ENCODE measurements around the gene EFTUD2.

Gene EFTUD2

GRCh38 chr17:44914148-44914547 is 14.9 kb upstream of the EFTUD2 start:
- Histone ChIP-seq H3K36me3 (ENCODE audit: control insufficient read depth in 2 of 2, insufficient read depth in 1 of 2, low read length in 2 of 2) (no peaks in the 10 kb centered on the region), H3K9me3 (ENCODE audit: control insufficient read depth, insufficient read depth, low read depth, low read length) (no peaks in the 10 kb centered on the region), H3K27ac (ENCODE audit: extremely low read depth, low read depth, low read length) (no peak overlapping the region), H3K4me3 (ENCODE audit: low read depth, low read length) (no peak overlapping the region), H3K4me1 (ENCODE audit: control insufficient read depth, insufficient read depth, low read length) (no peaks in the 10 kb centered on the region; the same call in 1 of the 2 replicates)
- ChIA-PET CTCF (interaction anchor here (1.2 to 5.8 kb wide), 3 partner anchors 13 to 184 kb away, joined by 3 to 47 read pairs (median 12); partner anchors contain the start of gene EFTUD2), POLR2A (no interaction called here)
- TF ChIP-seq ZNF530 (tag by site-specific recombination; IDR thresholded peaks at IDR 0.05; ENCODE audit: low read depth) (no peak), SALL2 (tag by site-specific recombination; IDR thresholded peaks at IDR 0.05; ENCODE audit: borderline replicate concordance) (no peak), ZBTB1 (tag by site-specific recombination; IDR thresholded peaks at IDR 0.05) (no peak), ZNF843 (tag by site-specific recombination; IDR thresholded peaks at IDR 0.05) (no peak), ZXDB (tag by site-specific recombination; IDR thresholded peaks at IDR 0.05) (no peak), ZNF514 (tag by site-specific recombination; IDR thresholded peaks at IDR 0.05) (no peak), ZNF248 (tag by site-specific recombination; IDR thresholded peaks at IDR 0.05) (no peak), ZFP41 (tag by site-specific recombination; IDR thresholded peaks at IDR 0.05; ENCODE audit: borderline replicate concordance) (no peak), ZNF266 (tag by site-specific recombination; IDR thresholded peaks at IDR 0.05; ENCODE audit: low read depth) (no peak), ZNF785 (tag by site-specific recombination; IDR thresholded peaks at IDR 0.05) (no peak), ZNF324 (tag by site-specific recombination; IDR thresholded peaks at IDR 0.05) (no peak)

GRCh38 chr17:44913676-44914075 is 14.4 kb upstream of the EFTUD2 start:
- Histone ChIP-seq H3K4me1 (ENCODE audit: control insufficient read depth, insufficient read depth, low read length) (no peaks in the 10 kb centered on the region; the same call in 1 of the 2 replicates), H3K27ac (ENCODE audit: extremely low read depth, low read depth, low read length) (no peak overlapping the region), H3K9me3 (ENCODE audit: control insufficient read depth, insufficient read depth, low read depth, low read length) (no peaks in the 10 kb centered on the region), H3K4me3 (ENCODE audit: low read depth, low read length) (no peak overlapping the region), H3K36me3 (ENCODE audit: control insufficient read depth in 2 of 2, insufficient read depth in 1 of 2, low read length in 2 of 2) (no peaks in the 10 kb centered on the region)
- TF ChIP-seq ZNF366 (tag by site-specific recombination; conservative IDR thresholded peaks at IDR 0.05) (0 out of 2 replicates have a peak, but pooled peaks have one; percentile 17), BCL6B (tag by site-specific recombination; IDR thresholded peaks at IDR 0.05) (no peak)
- ChIA-PET POLR2A (interaction anchor here (1.0 kb wide), 1 partner anchor 15 kb away, joined by 4 read pairs; the partner anchor contains the start of gene EFTUD2), CTCF (interaction anchor here (0.6 to 5.8 kb wide), 6 partner anchors 13 to 222 kb away, joined by 3 to 47 read pairs (median 6); partner anchors contain the start of genes ACBD4 and EFTUD2)

- ChIA-PET CTCF (interaction anchor here (0.6 to 5.8 kb wide), 14 partner anchors 12 to 316 kb away, joined by 3 to 47 read pairs (median 4); partner anchors contain the start of genes ACBD4 and EFTUD2), POLR2A (interaction anchor here (0.6 to 1.0 kb wide), 2 partner anchors 12 to 14 kb away, joined by 3 to 4 read pairs; partner anchors contain the start of gene EFTUD2)
- H3K4me3 ChIP-seq (ENCODE audit: low read depth, low read length), result no peak overlapping the region
- TF ChIP-seq KLF7 (tag by site-specific recombination; IDR thresholded peaks at IDR 0.05; ENCODE audit: borderline replicate concordance) (no peak), ZNF600 (tag by site-specific recombination; IDR thresholded peaks at IDR 0.05) (no peak), ZNF768 (tag by site-specific recombination; IDR thresholded peaks at IDR 0.05) (0 out of 2 replicates have a peak, but pooled peaks have one; percentile 74)
- H3K36me3 ChIP-seq (ENCODE audit: control insufficient read depth in 2 of 2, insufficient read depth in 1 of 2, low read length in 2 of 2), result no peaks in the 10 kb centered on the region
- no peaks in the 10 kb centered on the region; the same call in 1 of the 2 replicates for H3K4me1 ChIP-seq (ENCODE audit: control insufficient read depth, insufficient read depth, low read length)
- no peak overlapping the region for H3K27ac ChIP-seq (ENCODE audit: extremely low read depth, low read depth, low read length)
- no peaks in the 10 kb centered on the region for H3K9me3 ChIP-seq (ENCODE audit: control insufficient read depth, insufficient read depth, low read depth, low read length)
Measured at GRCh38 chr17:44912763-44913544, 13.7 kb upstream of the EFTUD2 start.

Data from HEK293 (cell line).